IMR-90 (cell line): Measurements from ENCODE around the gene ACTRT3. TPM values are rescaled to one million over a fixed set of nuclear protein-coding genes. Genes with fewer than 3 reads are reported as not detected.

ENCODE experiments used
- ATAC-seq: fragments of 200-7000 bp; cut with Tn5 transposase; 2 replicates; pipeline ENCODE4 v1.9.1; 2020; ENCODE audit warnings: low read depth, mild to moderate bottlenecking, moderate library complexity
- BruUV-seq: library from RNA; stranded (reverse); fragments of 400-500 nt; replicated peaks from 2 replicates; lab custom pipeline; 2021; lab: Mats Ljungman, UMichigan
- CTCF ChIA-PET: fragments of 300-600 bp; formaldehyde crosslinking; extraction: SDS; loops from one replicate; lab custom pipeline; 2021; ENCODE audit warnings: antibody characterized with exemption; lab: Yijun Ruan, JAX
- POLR2A ChIA-PET: fragments of 300-600 bp; sonication (Branson Sonifier 250); formaldehyde crosslinking; loops from one replicate; lab custom pipeline; 2022; ENCODE audit warnings: antibody characterized with exemption; ENCODE audit not compliant: unreplicated experiment; lab: Charles Lee
- DNase-seq: peaks from one replicate; pipeline ENCODE4 v3.0.0; 2013
- H2AFZ ChIP-seq: replicated peaks from 2 replicates; pipeline ENCODE3; 2013; ENCODE audit warnings: low read length, mild to moderate bottlenecking; ENCODE audit not compliant: poor library complexity
- H2AK5ac ChIP-seq: 2 replicates; pipeline ENCODE4 v1.6.1; 2013; ENCODE audit warnings: low read depth, low read length, inconsistent platforms
- H2AK9ac ChIP-seq: replicated peaks from 2 replicates; pipeline ENCODE3; 2013; ENCODE audit warnings: mild to moderate bottlenecking, low read depth, low read length, moderate library complexity; ENCODE audit not compliant: poor library complexity
- H2BK120ac ChIP-seq: 2 replicates; pipeline ENCODE4 v1.6.1; 2013; ENCODE audit warnings: low read depth, low read length, inconsistent platforms
- H2BK15ac ChIP-seq: 3 replicates; pipeline ENCODE4 v1.6.1; 2013; ENCODE audit warnings: low read depth, low read length, inconsistent platforms
- H2BK20ac ChIP-seq: 2 replicates; pipeline ENCODE4 v1.6.1; 2013; ENCODE audit warnings: low read depth, mild to moderate bottlenecking, inconsistent platforms, low read length, moderate library complexity
- H2BK5ac ChIP-seq: 2 replicates; pipeline ENCODE4 v1.6.1; 2013; ENCODE audit warnings: mild to moderate bottlenecking, low read depth, low read length, inconsistent platforms; ENCODE audit not compliant: poor library complexity, severe bottlenecking
- H3K14ac ChIP-seq: replicated peaks from 2 replicates; pipeline ENCODE4 v1.6.1; 2013; ENCODE audit warnings: low read depth, low read length, inconsistent platforms
- H3K18ac ChIP-seq: 2 replicates; pipeline ENCODE4 v1.6.1; 2013; ENCODE audit warnings: low read depth, low read length, control low read depth
- H3K23ac ChIP-seq: 2 replicates; pipeline ENCODE4 v1.6.1; 2013; ENCODE audit warnings: low read depth, low read length, inconsistent platforms
- H3K27ac ChIP-seq: 2 replicates; pipeline ENCODE4 v1.5.1; 2013; ENCODE audit warnings: mild to moderate bottlenecking, control low read depth, low read length; ENCODE audit not compliant: insufficient read depth
- H3K27me3 ChIP-seq: 2 replicates; pipeline ENCODE4 v1.6.1; 2013; ENCODE audit warnings: low read length; ENCODE audit not compliant: control insufficient read depth, insufficient read depth
- H3K36me3 ChIP-seq: 2 replicates; pipeline ENCODE4 v1.6.1; 2013; ENCODE audit warnings: low read length, mixed read lengths; ENCODE audit not compliant: control insufficient read depth, insufficient read depth
- H3K4ac ChIP-seq: 2 replicates; pipeline ENCODE4 v1.6.1; 2013; ENCODE audit warnings: low read depth, low read length, inconsistent platforms
- H3K4me1 ChIP-seq: 2 replicates; pipeline ENCODE4 v1.6.1; 2013; ENCODE audit warnings: low read length, mixed read lengths; ENCODE audit not compliant: control insufficient read depth, insufficient read depth
- H3K4me2 ChIP-seq: 2 replicates; pipeline ENCODE4 v1.6.1; 2013; ENCODE audit warnings: low read depth, mild to moderate bottlenecking, control low read depth, low read length, moderate library complexity
- H3K4me3 ChIP-seq: 2 replicates; pipeline ENCODE4 v1.5.1; 2013; ENCODE audit warnings: low read depth, mild to moderate bottlenecking, control low read depth, low read length, moderate library complexity; ENCODE audit not compliant: insufficient read depth
- H3K56ac ChIP-seq: 2 replicates; pipeline ENCODE4 v1.6.1; 2013; ENCODE audit warnings: low read length, inconsistent platforms; ENCODE audit not compliant: insufficient read depth; ENCODE audit errors: extremely low read depth
- H3K79me1 ChIP-seq, 2 experiments: 2 replicates each; pipeline ENCODE4 v1.6.1; 2013; ENCODE audit warnings: low read length in 2 of 2, inconsistent platforms in 1 of 2, low read depth in 1 of 2
- H3K9ac ChIP-seq: 2 replicates; pipeline ENCODE4 v1.6.1; 2013; ENCODE audit warnings: low read depth, low read length, control low read depth
- H3K9me1 ChIP-seq: 2 replicates; pipeline ENCODE4 v1.6.1; 2013; ENCODE audit warnings: low read length, inconsistent platforms; ENCODE audit not compliant: insufficient read depth
- H3K9me3 ChIP-seq: 2 replicates; pipeline ENCODE4 v1.6.1; 2013; ENCODE audit warnings: low read length; ENCODE audit not compliant: control insufficient read depth, insufficient read depth
- H4K20me1 ChIP-seq: 2 replicates; pipeline ENCODE4 v1.6.1; 2013; ENCODE audit warnings: low read length, inconsistent platforms; ENCODE audit not compliant: insufficient read depth
- H4K5ac ChIP-seq: 2 replicates; pipeline ENCODE4 v1.6.1; 2013; ENCODE audit warnings: mild to moderate bottlenecking, low read depth, low read length, control low read depth
- H4K8ac ChIP-seq, 2 experiments: 2 replicates each; pipeline ENCODE4 v1.6.1; 2013; ENCODE audit warnings: low read depth in 2 of 2, low read length in 2 of 2, control low read depth in 1 of 2, inconsistent platforms in 1 of 2
- H4K91ac ChIP-seq: 2 replicates; pipeline ENCODE4 v1.6.1; 2013; ENCODE audit warnings: low read depth, low read length, inconsistent platforms; ENCODE audit not compliant: insufficient read depth
- FOS ChIP-seq: fragments of 150-350 bp; IDR thresholded peaks from 2 replicates; pipeline ENCODE4 v1.6.1; 2016; ENCODE audit warnings: low read depth, low read length
- MAZ ChIP-seq: IDR thresholded peaks from 2 replicates; pipeline ENCODE4 v1.6.1; 2012; ENCODE audit warnings: low read depth, mild to moderate bottlenecking, low read length, improper control_type of control experiment, moderate library complexity, borderline replicate concordance
- MXI1 ChIP-seq: IDR thresholded peaks from 2 replicates; pipeline ENCODE4 v1.6.1; 2012; ENCODE audit warnings: low read depth, mild to moderate bottlenecking, low read length, moderate library complexity, borderline replicate concordance
- RCOR1 ChIP-seq: IDR thresholded peaks from 2 replicates; pipeline ENCODE4 v1.6.1; 2012; ENCODE audit warnings: mild to moderate bottlenecking, low read length, improper control_type of control experiment; ENCODE audit not compliant: insufficient replicate concordance
- RFX5 ChIP-seq: IDR thresholded peaks from 2 replicates; pipeline ENCODE4 v1.8.0; 2012; ENCODE audit warnings: low read depth, mild to moderate bottlenecking, low read length, moderate library complexity
- WGBS, 2 experiments: methylation state at CpG; one replicate each; pipeline versions ENCODE4 v1.1.5 to v1.1.7; 2013; ENCODE audit warnings: missing lambda C conversion rate in 2 of 2; ENCODE audit not compliant: insufficient read length in 1 of 2; ENCODE audit errors: extremely low coverage in 2 of 2; 5-methylcytosine and 5-hydroxymethylcytosine counted together
- dilution Hi-C: fragments of 300-500 bp; cut with HindIII; formaldehyde crosslinking; loops from one replicate; pipeline ENCODE4 v1.14.3; 2018; ENCODE audit warnings: low sequenced_read_pairs; ENCODE audit not compliant: unreplicated experiment
- in situ Hi-C: fragments of 300-500 bp; cut with MboI; formaldehyde crosslinking; loops from 3 replicates; pipeline ENCODE4 v1.14.3; 2019; ENCODE audit warnings: low sequenced_read_pairs, inconsistent platforms, mixed read lengths
- intact Hi-C: fragments of 100-400 bp; cut with micrococcal nuclease; formaldehyde crosslinking; loops from 2 replicates; pipeline ENCODE4 v1.10.0; 2022
- polyA plus RNA-seq, 3 experiments: library from polyadenylated mRNA; depleted of rRNA; stranded (reverse); fragments of >200 nt; gene quantifications; 2 replicates each; pipeline ENCODE4 v1.2.3, GENCODE V29; 2012; ENCODE audit warnings: low replicate concordance in 1 of 3
- total RNA-seq: library from RNA; depleted of rRNA; stranded (reverse); fragments of >200 nt; gene quantifications from 2 replicates; pipeline ENCODE4 v1.2.3, GENCODE V29; 2012
- TF ChIP-seq, protein P1 (sequence below): conservative IDR thresholded peaks from 2 replicates; pipeline ENCODE4 v1.5.1; 2012; ENCODE audit warnings: mild to moderate bottlenecking, low read depth, low read length, improper control_type of control experiment
- TF ChIP-seq, protein P2 (sequence below): fragments of 150-350 bp; IDR thresholded peaks from 2 replicates; pipeline ENCODE4 v1.6.1; 2017; ENCODE audit warnings: mild to moderate bottlenecking, antibody characterized with exemption, low read length, low read depth

Gene ACTRT3
- total and polyA plus RNA-seq, 2 of the 4 experiments (the other 2 are of a cell fraction) = 0.97 to 2.5 TPM

DNA sequence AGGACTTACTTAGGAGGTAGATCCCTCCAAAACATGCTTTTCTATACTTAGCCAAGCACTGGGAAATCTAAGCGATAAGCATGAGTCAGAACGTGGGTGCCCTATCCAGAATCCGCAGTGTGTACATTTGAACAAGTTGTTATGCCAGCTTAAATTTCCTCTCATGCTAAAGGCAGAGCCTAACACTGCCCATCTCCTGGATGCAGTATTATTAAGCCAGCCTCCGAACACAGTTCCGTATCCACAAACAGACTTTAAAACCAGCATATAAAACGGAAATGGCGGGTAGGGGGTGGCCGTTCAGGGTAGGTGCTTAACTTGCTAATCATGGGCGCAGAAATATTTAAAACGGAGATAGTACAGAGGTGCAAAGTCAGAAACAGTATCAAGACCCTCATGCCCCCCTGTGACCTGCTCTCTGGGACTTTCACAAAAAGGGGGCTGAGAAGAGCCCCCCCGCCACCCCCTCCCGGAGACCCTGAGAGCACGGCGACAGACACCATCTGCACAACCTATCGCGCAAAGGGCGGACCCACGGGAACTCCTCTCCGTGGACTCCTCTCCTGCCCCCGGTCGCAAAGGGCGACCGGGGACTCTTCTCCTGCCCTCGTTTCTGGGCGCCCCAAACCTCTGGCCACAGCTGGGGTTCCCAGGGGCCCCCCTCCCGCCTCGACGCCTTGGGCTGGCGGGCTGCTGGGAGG lies 42.4 kb upstream of the ACTRT3 start:
- Histone ChIP-seq H3K36me3 (no peaks in the 10 kb centered on the region), H3K79me1 (peaks cover 0 to 3% of the 10 kb centered on the region in 2 experiments; a peak in 1 of 4 replicates), H4K20me1 (no peaks in the 10 kb centered on the region), H2AK5ac (no peak overlapping the region), H3K27ac (peak overlapping the region; percentile 47), H3K9me1 (peaks cover 9% of the 10 kb centered on the region), H3K9me3 (no peaks in the 10 kb centered on the region), H3K4me1 (peaks cover 3% of the 10 kb centered on the region), H3K27me3 (no peaks in the 10 kb centered on the region), H2AK9ac (peak overlapping the region; percentile 60), H4K8ac (peak overlapping the region; percentile 62 to 70; a peak in 2 of 4 replicates), H3K4me2 (peak overlapping the region; percentile 68), H2BK15ac (no peak overlapping the region), H4K5ac (no peak overlapping the region), H3K56ac (peak overlapping the region; percentile 22; the same call in 1 of the 2 replicates), H3K23ac (no peak overlapping the region; the same call in 1 of the 2 replicates), H2BK120ac (no peak overlapping the region), H2BK5ac (no peak overlapping the region), H3K18ac (no peak overlapping the region), H3K14ac (0 out of 2 replicates have a peak overlapping the region, but pooled peaks have one; percentile 41), H4K91ac (no peak overlapping the region; the same call in 1 of the 2 replicates), H2AFZ (peak overlapping the region; percentile 99), H3K4ac (peak overlapping the region; percentile 48; the same call in 1 of the 2 replicates), H3K4me3 (peak overlapping the region; percentile 29), H3K9ac (peak overlapping the region; percentile 7), H2BK20ac (no peak overlapping the region)
- intact Hi-C loops (loop anchor here (5.0 kb wide), 1 partner anchor 34 kb away; no protein-coding TSS in a partner anchor), dilution Hi-C loops (no loop called here), in situ Hi-C loops (no loop called here)
- TF ChIP-seq, protein P1, sequence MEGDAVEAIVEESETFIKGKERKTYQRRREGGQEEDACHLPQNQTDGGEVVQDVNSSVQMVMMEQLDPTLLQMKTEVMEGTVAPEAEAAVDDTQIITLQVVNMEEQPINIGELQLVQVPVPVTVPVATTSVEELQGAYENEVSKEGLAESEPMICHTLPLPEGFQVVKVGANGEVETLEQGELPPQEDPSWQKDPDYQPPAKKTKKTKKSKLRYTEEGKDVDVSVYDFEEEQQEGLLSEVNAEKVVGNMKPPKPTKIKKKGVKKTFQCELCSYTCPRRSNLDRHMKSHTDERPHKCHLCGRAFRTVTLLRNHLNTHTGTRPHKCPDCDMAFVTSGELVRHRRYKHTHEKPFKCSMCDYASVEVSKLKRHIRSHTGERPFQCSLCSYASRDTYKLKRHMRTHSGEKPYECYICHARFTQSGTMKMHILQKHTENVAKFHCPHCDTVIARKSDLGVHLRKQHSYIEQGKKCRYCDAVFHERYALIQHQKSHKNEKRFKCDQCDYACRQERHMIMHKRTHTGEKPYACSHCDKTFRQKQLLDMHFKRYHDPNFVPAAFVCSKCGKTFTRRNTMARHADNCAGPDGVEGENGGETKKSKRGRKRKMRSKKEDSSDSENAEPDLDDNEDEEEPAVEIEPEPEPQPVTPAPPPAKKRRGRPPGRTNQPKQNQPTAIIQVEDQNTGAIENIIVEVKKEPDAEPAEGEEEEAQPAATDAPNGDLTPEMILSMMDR = no peak
- TF ChIP-seq MXI1 (0 out of 2 replicates have a peak, but pooled peaks have one; percentile 6), RCOR1 (no peak), RFX5 (no peak), FOS (peak; percentile 48; the same call in 1 of the 2 replicates), MAZ (no peak)
- TF ChIP-seq, protein P2, sequence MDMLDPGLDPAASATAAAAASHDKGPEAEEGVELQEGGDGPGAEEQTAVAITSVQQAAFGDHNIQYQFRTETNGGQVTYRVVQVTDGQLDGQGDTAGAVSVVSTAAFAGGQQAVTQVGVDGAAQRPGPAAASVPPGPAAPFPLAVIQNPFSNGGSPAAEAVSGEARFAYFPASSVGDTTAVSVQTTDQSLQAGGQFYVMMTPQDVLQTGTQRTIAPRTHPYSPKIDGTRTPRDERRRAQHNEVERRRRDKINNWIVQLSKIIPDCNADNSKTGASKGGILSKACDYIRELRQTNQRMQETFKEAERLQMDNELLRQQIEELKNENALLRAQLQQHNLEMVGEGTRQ = no peak
- 6% methylated on average over 9 of the region's 29 CpGs; no CpG with 5 or more reads in 1 of the 2 experiments for WGBS, 2 experiments
- ATAC-seq (peak; percentile 73), DNase-seq (peak; percentile 91)
- ChIA-PET CTCF (interaction anchor here (0.6 kb wide), 1 partner anchor 27 kb away, joined by 3 read pairs; no protein-coding TSS in a partner anchor), POLR2A (interaction anchor here (0.5 to 0.8 kb wide), 2 partner anchors 21 to 48 kb away, joined by 3 to 5 read pairs; no protein-coding TSS in a partner anchor)
- no TSS peak for BruUV-seq
